Gastroesophageal sphincter (tissue), 4 donors: ENCODE results near the gene HIVEP2. TPM values are rescaled to one million over a fixed set of nuclear protein-coding genes. Genes with fewer than 3 reads are reported as not detected.

Experiments used
- ATAC-seq: fragments of 150-250 bp; one replicate; pipeline ENCODE4 v1.9.1; 2016; ENCODE audit warnings: mild to moderate bottlenecking, moderate library complexity
- H3K27ac ChIP-seq, 4 donors: fragments of 200-600 bp; sonication (generic) in 3 of 4; 1 replicate in 3 of 4; 2 replicates in 1 of 4; pipeline ENCODE4 v1.5.1; 2016 to 2019
- H3K27me3 ChIP-seq: fragments of 200-600 bp; sonication (generic); one replicate; pipeline ENCODE4 v1.5.1; 2019
- H3K36me3 ChIP-seq, 2 donors: fragments of 200-600 bp; sonication (generic); one replicate each; pipeline ENCODE4 v1.5.1; 2019; ENCODE audit warnings: control low read depth in 1 of 2
- H3K4me1 ChIP-seq, 3 donors: fragments of 200-600 bp; sonication (generic); 1 replicate in 2 of 3; 2 replicates in 1 of 3; pipeline ENCODE4 v1.5.1; 2016 to 2019; ENCODE audit warnings: control low read depth in 2 of 3
- H3K4me3 ChIP-seq, 2 donors: fragments of 200-600 bp; sonication (generic); one replicate each; pipeline ENCODE4 v1.5.1; 2019; ENCODE audit warnings: mild to moderate bottlenecking in 1 of 2, moderate library complexity in 1 of 2
- H3K9me3 ChIP-seq, 3 donors: fragments of 200-600 bp; sonication (generic); one replicate each; pipeline ENCODE4 v1.5.1; 2017 to 2019; ENCODE audit warnings: control low read depth in 2 of 3
- EP300 ChIP-seq: sonication (generic); formaldehyde crosslinking; IDR thresholded peaks from one replicate; pipeline ENCODE4 v1.6.1; 2017; ENCODE audit warnings: antibody characterized with exemption, mild to moderate bottlenecking
- POLR2A ChIP-seq, 2 donors: fragments of 450-650 bp; IDR thresholded peaks; one replicate each; pipeline ENCODE4 v1.6.1; 2017; ENCODE audit warnings: antibody characterized with exemption in 2 of 2, mild to moderate bottlenecking in 2 of 2, moderate library complexity in 1 of 2
- POLR2AphosphoS5 ChIP-seq: sonication (generic); formaldehyde crosslinking; IDR thresholded peaks from one replicate; pipeline ENCODE4 v1.6.1; 2017; ENCODE audit warnings: antibody characterized with exemption
- WGBS, 2 donors: methylation state at CpG; one replicate each; pipeline ENCODE4 v1.1.5; 2018; ENCODE audit warnings: low coverage in 1 of 2; 5-methylcytosine and 5-hydroxymethylcytosine counted together
- total RNA-seq, 4 donors: library from RNA; depleted of rRNA; stranded (reverse); fragments of >200 nt; gene quantifications; one replicate each; pipeline ENCODE4 v1.1.0, GENCODE V29; 2016
- TF ChIP-seq, protein P1 (sequence below), 4 experiments: fragments of 200-600 bp in 2 of 4; fragments of 450-650 bp in 2 of 4; sonication (generic) in 1 of 4; IDR thresholded peaks; one replicate each; pipeline ENCODE4 v1.5.1; 2017 to 2019; ENCODE audit warnings: antibody characterized with exemption in 4 of 4, mild to moderate bottlenecking in 2 of 4, moderate library complexity in 2 of 4

HIVEP2 gene
- total RNA-seq, 4 donors from 2014 or later: 17.1 to 28.1 (median 24.9) TPM

DNA sequence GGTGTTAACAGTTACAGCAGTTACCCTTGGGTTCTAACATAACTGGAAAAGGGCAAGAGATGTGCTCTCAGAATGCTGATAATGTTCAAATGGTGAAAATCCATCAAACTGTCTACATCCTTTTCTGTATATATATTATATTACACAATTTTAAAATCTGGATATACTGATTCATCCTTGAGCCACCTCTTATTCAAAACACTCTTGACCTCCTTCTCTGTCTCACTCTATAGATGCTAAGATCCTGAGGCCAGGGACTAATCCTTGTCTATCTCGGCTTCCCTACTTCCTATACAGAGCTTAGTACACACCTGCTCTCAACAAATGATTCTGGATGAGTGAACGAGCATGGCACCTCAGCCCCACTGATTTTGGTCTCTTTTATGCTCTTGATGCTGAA is 47.3 kb downstream of the HIVEP2 start:
- Histone ChIP-seq H3K27ac (no peak overlapping the region), H3K36me3 (no peaks in the 10 kb centered on the region), H3K9me3 (no peaks in the 10 kb centered on the region), H3K4me1 (peaks cover 6 to 47% (median 15%) of the 10 kb centered on the region in 3 donors), H3K4me3 (no peak overlapping the region), H3K27me3 (no peaks in the 10 kb centered on the region)
- 95 to 100% methylated on average over 2 of the region's 2 CpGs for WGBS, 2 donors
- no peak for ATAC-seq
- TF ChIP-seq POLR2A (IDR thresholded peaks at IDR 0.05) (no peak), POLR2AphosphoS5 (no peak), EP300 (no peak)
- TF ChIP-seq, protein P1, sequence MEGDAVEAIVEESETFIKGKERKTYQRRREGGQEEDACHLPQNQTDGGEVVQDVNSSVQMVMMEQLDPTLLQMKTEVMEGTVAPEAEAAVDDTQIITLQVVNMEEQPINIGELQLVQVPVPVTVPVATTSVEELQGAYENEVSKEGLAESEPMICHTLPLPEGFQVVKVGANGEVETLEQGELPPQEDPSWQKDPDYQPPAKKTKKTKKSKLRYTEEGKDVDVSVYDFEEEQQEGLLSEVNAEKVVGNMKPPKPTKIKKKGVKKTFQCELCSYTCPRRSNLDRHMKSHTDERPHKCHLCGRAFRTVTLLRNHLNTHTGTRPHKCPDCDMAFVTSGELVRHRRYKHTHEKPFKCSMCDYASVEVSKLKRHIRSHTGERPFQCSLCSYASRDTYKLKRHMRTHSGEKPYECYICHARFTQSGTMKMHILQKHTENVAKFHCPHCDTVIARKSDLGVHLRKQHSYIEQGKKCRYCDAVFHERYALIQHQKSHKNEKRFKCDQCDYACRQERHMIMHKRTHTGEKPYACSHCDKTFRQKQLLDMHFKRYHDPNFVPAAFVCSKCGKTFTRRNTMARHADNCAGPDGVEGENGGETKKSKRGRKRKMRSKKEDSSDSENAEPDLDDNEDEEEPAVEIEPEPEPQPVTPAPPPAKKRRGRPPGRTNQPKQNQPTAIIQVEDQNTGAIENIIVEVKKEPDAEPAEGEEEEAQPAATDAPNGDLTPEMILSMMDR (IDR thresholded peaks at IDR 0.05): no peak

DNA sequence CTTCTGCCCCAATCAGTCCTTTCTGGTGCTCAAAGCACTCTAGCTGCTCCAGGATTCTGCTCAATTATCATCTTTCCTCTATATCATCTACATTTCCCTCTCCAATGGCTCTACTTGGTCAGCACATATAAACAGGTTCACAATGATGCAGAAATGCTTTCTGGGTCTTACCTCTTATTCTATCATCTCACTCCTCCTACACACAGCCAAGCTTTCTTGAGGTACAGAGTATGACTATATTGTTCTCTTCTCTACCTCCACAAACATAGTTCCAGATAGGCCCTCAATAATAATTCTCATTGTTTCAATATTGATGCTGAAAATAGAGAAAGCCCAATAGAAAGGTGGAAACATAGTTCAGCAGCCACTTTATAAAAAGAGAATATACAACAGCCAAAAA is 48.2 kb downstream of the HIVEP2 start:
- H3K4me1 ChIP-seq: peaks cover 6 to 40% (median 15%) of the 10 kb centered on the region in 3 donors
- ATAC-seq: no peak
- H3K4me3 ChIP-seq: no peak overlapping the region

DNA sequence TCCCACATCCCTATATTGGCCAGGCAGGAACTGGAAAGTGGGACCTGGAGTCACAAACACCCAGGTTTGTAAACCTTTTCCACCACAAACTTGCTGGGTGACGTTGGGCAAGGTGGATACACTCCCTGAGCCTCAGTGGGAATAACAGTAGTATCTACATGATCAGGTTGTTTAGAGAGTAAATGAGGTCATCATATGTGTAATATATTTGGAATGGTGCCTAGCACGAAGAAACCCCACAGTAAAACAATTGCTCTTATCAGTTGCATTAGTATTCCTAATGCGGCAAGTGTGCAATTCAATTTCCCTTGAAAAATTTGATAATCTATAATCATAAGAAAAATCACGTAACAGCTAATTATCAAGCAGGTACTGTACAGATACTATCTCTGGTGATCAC is 51.9 kb downstream of the HIVEP2 start:
- no peak overlapping the region for H3K27ac ChIP-seq
- H3K27me3 ChIP-seq: no peaks in the 10 kb centered on the region
- TF ChIP-seq EP300: no peak
- TF ChIP-seq, protein P1 (IDR thresholded peaks at IDR 0.05): no peak
- no peak for TF ChIP-seq POLR2AphosphoS5
- no peak for TF ChIP-seq POLR2A (IDR thresholded peaks at IDR 0.05)
- 58 to 86% methylated on average over 4 of the region's 4 CpGs for WGBS, 2 donors
- H3K4me3 ChIP-seq: no peak overlapping the region
- H3K36me3 ChIP-seq: no peaks in the 10 kb centered on the region
- peaks cover 0 to 12% (median 0%) of the 10 kb centered on the region in 3 donors for H3K4me1 ChIP-seq
- H3K9me3 ChIP-seq: no peaks in the 10 kb centered on the region
- ATAC-seq: no peak

More for the DNA sequence above, 48.2 kb downstream of the HIVEP2 start:
- TF ChIP-seq, protein P1 (IDR thresholded peaks at IDR 0.05): no peak
- no peak for TF ChIP-seq POLR2AphosphoS5
- TF ChIP-seq EP300: no peak
- TF ChIP-seq POLR2A (IDR thresholded peaks at IDR 0.05): no peak
- H3K27ac ChIP-seq: no peak overlapping the region
- H3K27me3 ChIP-seq: no peaks in the 10 kb centered on the region
- no peaks in the 10 kb centered on the region for H3K9me3 ChIP-seq
- H3K36me3 ChIP-seq: no peaks in the 10 kb centered on the region

DNA sequence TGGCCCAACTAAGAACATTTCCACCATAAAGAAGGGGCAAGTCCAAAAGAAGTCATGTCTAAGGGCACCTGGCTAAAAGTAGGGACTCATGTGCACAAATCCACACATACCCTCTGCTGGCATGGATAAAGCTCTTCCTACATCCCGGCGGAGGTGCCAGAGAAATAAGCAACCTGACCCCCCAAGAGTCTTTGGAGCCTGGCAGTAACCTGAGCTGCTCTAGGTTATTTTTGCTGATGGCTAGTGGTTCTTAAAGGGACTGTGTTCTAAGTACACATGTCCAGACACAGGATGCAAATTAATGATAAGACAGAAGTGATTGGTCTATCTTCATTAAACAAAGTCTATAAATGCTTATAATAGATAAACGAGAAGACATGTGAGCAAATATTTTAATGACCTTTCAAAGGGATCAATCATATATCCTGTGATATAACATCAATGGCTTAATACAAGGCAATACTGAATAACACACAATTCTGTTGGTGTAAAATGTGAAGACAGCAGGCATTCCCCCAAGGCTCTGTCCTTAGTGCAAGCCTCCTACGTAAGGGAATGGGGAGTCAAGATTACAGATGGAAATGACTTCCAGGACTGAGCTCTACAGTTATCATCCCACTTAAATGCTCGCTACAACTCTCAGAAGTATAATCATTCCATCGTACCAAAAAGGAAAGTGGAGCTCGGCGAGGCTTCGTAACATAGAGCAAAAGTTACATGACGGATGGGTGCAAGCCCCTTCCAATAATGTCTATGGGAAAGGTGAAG is 52.5 kb downstream of the HIVEP2 start:
- TF ChIP-seq POLR2AphosphoS5 (no peak), EP300 (no peak), POLR2A (IDR thresholded peaks at IDR 0.05) (no peak)
- TF ChIP-seq, protein P1 (IDR thresholded peaks at IDR 0.05): no peak
- no peak overlapping the region for H3K27ac ChIP-seq
- no peaks in the 10 kb centered on the region for H3K9me3 ChIP-seq
- H3K36me3 ChIP-seq: no peaks in the 10 kb centered on the region
- H3K4me3 ChIP-seq: no peak overlapping the region
- peaks cover 0 to 12% (median 0%) of the 10 kb centered on the region in 3 donors for H3K4me1 ChIP-seq
- ATAC-seq: no peak
- 88 to 96% methylated on average over 10 of the region's 10 CpGs for WGBS, 2 donors
- no peaks in the 10 kb centered on the region for H3K27me3 ChIP-seq

DNA sequence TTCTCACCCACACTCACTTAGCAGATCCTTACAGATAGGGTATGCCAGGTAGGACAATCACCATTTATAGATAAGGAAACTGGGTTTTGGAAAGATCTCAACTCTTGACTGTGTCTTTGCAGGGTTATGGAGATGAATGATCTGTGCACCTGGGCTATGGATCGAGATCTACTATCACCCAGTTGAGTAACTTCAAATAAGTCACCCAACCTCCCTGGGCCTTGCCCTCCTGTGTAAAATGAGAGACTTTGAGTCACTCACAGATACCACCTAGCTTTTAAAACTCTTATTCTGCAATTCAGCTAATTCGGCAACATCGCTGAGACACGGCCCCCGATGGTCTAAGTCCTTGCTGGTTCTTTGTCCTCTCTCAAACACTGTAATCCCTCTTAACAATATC is 53.5 kb downstream of the HIVEP2 start:
- Histone ChIP-seq H3K4me3 (no peak overlapping the region), H3K9me3 (no peaks in the 10 kb centered on the region), H3K4me1 (peaks cover 0 to 21% (median under 1%) of the 10 kb centered on the region in 3 donors), H3K27ac (no peak overlapping the region), H3K36me3 (no peaks in the 10 kb centered on the region), H3K27me3 (no peaks in the 10 kb centered on the region)
- 95 to 96% methylated on average over 4 to 5 of the region's 5 CpGs for WGBS, 2 donors
- no peak for ATAC-seq
- TF ChIP-seq POLR2AphosphoS5: no peak
